NCI-H1930 (cell line): ENCODE measurements around the gene GOLGA1.
"Not testable (repeated sequence)": the region's sequence is repeated elsewhere in the genome, so short reads cannot be mapped to it uniquely, and the experiment has no call there.

Source experiments
- DNase-seq, 2 experiments: peaks; one replicate each; lab custom pipeline; 2025; lab: John Stamatoyannopoulos, UW

Gene GOLGA1

GRCh38 chr9:124857533-124858162 is 83.2 kb downstream of the GOLGA1 start:
- no peak for DNase-seq

DNA sequence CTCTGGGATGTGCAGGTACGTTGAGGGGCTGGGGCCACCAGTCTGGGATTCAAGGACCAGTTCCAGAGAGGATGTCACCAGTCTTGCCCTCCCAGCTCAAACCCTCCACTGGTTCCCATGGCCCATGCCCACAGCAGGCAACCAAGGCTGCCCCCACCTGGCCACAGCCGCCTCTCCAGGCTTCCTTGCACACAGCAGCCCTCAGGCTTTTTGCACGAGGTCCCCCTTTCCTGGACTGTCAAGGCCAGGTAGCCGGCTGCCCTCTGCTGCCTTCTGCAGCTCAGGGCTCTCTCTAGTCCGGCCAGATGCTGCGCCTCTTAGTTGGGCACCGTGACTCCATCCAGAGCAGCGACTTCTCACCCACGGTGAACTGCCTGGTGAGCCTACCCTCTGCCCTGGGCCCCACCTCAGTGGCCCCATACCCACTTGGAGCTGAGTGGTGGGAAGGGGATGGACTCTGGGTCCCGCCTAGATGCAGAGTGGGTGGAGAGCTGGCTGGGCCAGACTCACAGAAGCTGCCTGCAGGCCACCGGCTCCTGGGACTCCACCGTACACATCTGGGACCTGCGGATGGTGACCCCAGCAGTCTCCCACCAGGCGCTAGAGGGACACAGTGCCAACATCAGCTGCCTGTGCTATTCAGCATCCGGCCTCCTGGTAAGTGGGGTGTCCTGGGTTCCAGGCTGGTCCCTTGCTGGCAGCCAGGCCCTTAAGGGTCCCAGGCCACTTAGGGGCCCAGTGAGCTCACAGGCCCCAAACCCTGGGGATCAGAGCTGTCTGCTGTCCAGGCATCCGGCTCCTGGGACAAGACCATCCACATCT is 84.7 kb downstream of the GOLGA1 start:
- no peak for DNase-seq

GRCh38 chr9:124855566-124855943 is 85.3 kb downstream of the GOLGA1 start:
- no peak for DNase-seq

GRCh38 chr9:124854822-124855221 is 86.1 kb downstream of the GOLGA1 start:
- no peak for DNase-seq

- no peak for DNase-seq
Observed at GRCh38 chr9:124854161-124854560, 86.7 kb downstream of the GOLGA1 start.

- DNase-seq: no peak
Observed at GRCh38 chr9:124853605-124854143, 87.2 kb downstream of the GOLGA1 start.

GRCh38 chr9:124852829-124853531 is 87.9 kb downstream of the GOLGA1 start, which contains the start of gene WDR38:
WDR38 (plus strand) TSS chr9:124853460; CDS start chr9:124853532, 72 bp downstream.
- peak; percentile 50 to 62 for DNase-seq

GRCh38 chr9:124852121-124852828 is 88.6 kb downstream of the GOLGA1 start:
- DNase-seq: no peak

DNA sequence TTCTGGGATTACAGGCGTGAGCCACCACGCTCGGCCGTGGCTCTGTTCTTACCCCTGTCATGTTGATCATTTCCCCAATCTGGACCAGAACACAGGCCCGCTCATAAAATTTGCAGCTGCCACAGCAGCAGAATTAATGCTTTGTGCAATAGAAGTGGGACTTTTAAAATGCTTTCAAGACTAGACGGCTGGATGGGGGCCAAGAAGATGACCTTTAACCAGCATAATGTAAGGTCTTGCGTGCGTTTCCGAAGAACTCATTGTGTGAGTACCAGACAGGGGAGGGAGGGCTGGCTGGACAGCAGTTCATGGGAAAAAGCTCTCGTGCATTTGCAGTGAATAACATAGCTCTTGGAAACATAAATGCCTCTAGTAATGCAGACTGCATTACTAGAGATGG is 91.1 kb downstream of the GOLGA1 start:
- no peak for DNase-seq

GRCh38 chr9:124846969-124847368 is 93.9 kb downstream of the GOLGA1 start:
- no peak for DNase-seq

DNA sequence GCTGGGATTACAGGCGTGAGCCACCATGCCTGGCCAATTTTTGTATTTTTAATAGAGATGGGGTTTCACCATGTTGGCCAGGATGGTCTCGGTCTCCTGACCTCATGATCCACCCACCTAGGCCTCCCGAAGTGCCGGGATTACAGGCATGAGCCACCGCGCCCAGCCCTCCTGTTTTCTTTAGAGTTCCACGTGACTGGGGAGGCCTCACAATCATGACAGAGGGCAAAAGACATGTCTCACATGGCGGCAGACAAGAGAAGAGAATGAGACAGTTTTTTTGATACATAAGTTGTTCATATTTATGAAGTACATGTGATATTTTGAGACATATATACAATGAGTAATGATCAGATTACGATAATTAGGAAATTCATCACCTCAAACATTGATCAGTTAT is 94.4 kb downstream of the GOLGA1 start:
- not testable (repeated sequence) for DNase-seq

- DNase-seq: no peak
Observed at GRCh38 chr9:124844291-124844690, 96.6 kb downstream of the GOLGA1 start.

GRCh38 chr9:124843456-124844034 is 97.3 kb downstream of the GOLGA1 start:
- DNase-seq: no peak

DNA sequence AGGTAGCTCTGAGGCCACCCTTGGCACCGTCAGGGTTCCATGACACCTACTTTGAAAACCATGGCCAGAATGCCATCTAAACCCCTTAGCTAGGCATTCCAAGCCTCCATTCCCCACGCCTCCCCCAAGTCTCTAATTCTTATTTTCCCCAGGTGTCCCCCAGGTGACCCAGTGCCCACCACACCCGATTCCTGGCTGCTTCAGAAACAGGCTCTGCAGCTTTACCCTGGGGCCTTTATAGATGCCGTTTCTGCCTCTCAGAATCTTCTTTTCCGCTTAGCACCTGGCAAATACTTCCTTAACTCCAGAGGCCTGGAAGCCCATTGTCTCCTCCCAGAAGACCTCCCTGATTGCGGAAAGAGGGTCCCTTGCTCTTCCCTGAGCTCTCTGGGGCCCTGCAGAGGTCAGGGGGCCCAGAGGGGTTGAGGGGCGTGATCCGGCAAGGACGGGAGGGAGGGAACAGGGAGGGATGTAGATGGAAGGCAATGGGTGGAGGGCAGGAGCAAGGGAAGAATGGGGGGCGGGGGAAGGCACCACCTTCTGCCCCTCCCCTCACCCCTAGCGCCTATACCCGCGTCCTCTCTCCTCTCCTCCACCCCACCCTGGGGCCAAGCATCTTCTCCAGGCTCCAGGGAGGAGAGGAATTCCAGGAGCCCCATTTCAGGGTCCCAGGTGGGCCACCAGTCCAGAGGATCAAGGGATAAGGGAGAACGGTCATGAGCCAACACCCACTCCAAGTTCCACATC is 99.6 kb downstream of the GOLGA1 start:
- DNase-seq: no peak

DNA sequence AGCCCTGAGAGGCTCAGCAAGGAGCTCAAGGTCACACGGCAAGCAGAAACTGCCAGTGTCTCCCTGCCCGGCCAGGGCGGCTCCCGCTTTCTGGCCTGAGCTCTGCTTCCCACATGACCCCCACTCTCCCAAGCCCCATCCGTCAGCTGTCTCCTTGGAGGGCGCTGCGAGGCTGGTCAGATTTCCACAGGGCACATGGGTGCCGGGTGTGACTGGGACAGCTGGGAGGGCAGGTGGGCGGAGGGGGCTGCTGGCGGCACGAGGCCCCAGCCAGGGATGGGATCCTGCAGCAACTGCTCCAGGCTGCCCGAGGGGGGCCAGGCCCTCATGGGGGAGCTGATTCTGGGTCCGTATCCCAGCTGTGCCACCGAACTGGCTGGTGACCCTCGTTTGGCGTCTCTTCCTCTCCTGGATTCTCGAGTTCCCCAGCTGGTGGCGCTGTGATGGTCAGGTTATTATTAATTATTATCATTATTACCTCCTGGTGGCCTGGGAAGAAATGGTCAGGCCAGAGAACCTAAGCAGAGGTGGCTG is 100.5 kb downstream of the GOLGA1 start:
- DNase-seq: no peak

GRCh38 chr9:124839612-124840299 is 101.1 kb downstream of the GOLGA1 start:
- no peak for DNase-seq

GRCh38 chr9:124838567-124839275 is 102.2 kb downstream of the GOLGA1 start:
- not testable (repeated sequence) for DNase-seq

- not testable (repeated sequence) for DNase-seq
Observed at GRCh38 chr9:124838132-124838531, 102.8 kb downstream of the GOLGA1 start.

DNA sequence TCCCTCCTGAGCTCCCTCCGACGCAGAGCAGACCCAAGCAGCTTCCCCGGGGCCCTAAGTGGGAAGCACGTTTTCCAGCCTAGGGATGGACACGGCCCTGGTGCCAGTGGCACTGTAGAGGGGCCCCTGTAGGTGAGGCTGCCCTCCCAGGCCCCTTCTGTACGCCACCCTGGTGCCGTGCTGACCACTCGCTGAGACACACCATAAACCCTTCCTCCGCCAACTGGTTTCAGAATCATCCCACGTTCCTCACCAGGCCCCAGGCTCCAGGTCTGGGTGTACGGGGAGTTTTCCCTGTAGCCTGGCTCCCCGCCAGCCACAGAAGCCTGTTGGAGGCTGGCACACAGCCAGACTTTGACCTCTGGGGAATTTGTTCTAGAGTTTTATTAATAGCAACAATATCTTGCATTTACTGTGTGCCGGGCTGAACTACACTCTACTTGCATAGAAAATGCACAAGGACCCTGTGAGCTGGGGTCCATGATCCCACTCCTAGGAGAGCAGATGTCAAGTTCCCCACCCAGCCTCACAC is 105.8 kb downstream of the GOLGA1 start:
- no peak for DNase-seq
